ENCODE measurements around the gene TPCN1. TPM values are rescaled to one million over a fixed set of nuclear protein-coding genes. Genes with fewer than 3 reads are reported as not detected.

TPCN1 gene
- total RNA-seq, 1 donor from 2014 or later: 7.9 TPM

DNA sequence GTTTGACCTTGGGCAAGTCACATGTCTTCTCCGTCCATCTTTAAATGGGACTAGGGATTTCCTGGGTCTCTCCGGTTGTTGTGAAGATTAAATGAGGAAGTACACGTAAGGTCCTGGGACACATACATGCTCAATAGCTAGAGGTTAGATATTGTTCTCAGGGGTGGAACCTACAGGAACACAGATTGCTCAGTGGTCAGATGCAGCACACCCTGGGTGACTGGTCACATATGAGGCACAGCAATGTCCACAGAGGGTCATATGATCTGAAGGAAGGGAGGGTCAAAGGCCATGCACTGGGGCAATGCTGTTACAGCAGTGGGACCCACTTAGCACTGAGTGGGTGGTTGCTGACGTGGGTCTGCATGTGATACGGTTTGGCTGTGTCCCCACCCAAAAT lies 125.1 kb downstream of the TPCN1 start:
- no peak for TF ChIP-seq CTCF (IDR thresholded peaks at IDR 0.05; ENCODE audit: partially characterized antibody, unreplicated experiment)
- no peak overlapping the region for H3K4me3 Mint-ChIP-seq (ENCODE audit: unreplicated experiment)
- no peaks in the 10 kb centered on the region for H3K27me3 Mint-ChIP-seq (ENCODE audit: unreplicated experiment)
- no peak for DNase-seq
- no peaks in the 10 kb centered on the region for H3K9me3 Mint-ChIP-seq (ENCODE audit: unreplicated experiment)
- H3K27ac Mint-ChIP-seq (ENCODE audit: unreplicated experiment): no peak overlapping the region
- H3K4me1 Mint-ChIP-seq (ENCODE audit: low read depth, unreplicated experiment): peaks cover 2% of the 10 kb centered on the region
- no peaks in the 10 kb centered on the region for H3K36me3 Mint-ChIP-seq (ENCODE audit: unreplicated experiment)

GRCh38 chr12:113347107-113347506 lies 125.8 kb downstream of the TPCN1 start:
- Mint-ChIP-seq H3K27me3 (ENCODE audit: unreplicated experiment) (no peaks in the 10 kb centered on the region), H3K9me3 (ENCODE audit: unreplicated experiment) (peaks cover 2% of the 10 kb centered on the region), H3K4me1 (ENCODE audit: low read depth, unreplicated experiment) (peaks cover 2% of the 10 kb centered on the region), H3K4me3 (ENCODE audit: unreplicated experiment) (no peak overlapping the region), H3K36me3 (ENCODE audit: unreplicated experiment) (no peaks in the 10 kb centered on the region), H3K27ac (ENCODE audit: unreplicated experiment) (no peak overlapping the region)
- no peak for DNase-seq
- no peak for TF ChIP-seq CTCF (IDR thresholded peaks at IDR 0.05; ENCODE audit: partially characterized antibody, unreplicated experiment)

- no peak overlapping the region for H3K27ac Mint-ChIP-seq (ENCODE audit: unreplicated experiment)
- no peak for DNase-seq
- TF ChIP-seq CTCF (IDR thresholded peaks at IDR 0.05; ENCODE audit: partially characterized antibody, unreplicated experiment): no peak
- no peaks in the 10 kb centered on the region for H3K27me3 Mint-ChIP-seq (ENCODE audit: unreplicated experiment)
- H3K4me3 Mint-ChIP-seq (ENCODE audit: unreplicated experiment): no peak overlapping the region
- H3K9me3 Mint-ChIP-seq (ENCODE audit: unreplicated experiment): peaks cover 2% of the 10 kb centered on the region
- peaks cover 2% of the 10 kb centered on the region for H3K4me1 Mint-ChIP-seq (ENCODE audit: low read depth, unreplicated experiment)
- no peaks in the 10 kb centered on the region for H3K36me3 Mint-ChIP-seq (ENCODE audit: unreplicated experiment)
These were observed 126.6 kb downstream of the TPCN1 start for GRCh38 chr12:113347892-113348291.

Small RNAs within 50 kb of the gene (microRNA-seq; reads per million reads assigned to microRNA genes)
- 0.55 reads per million for gene MIR6762 (ENCODE audit: unreplicated experiment)

Other genes with a start within 250 kb of the TPCN1 start
- gene OAS2, start 242.9 kb upstream of the TPCN1 start, total RNA-seq (ENCODE audit: unreplicated experiment): not detected
- 4.3 TPM for gene DTX1, start 164.7 kb upstream of the TPCN1 start, total RNA-seq (ENCODE audit: unreplicated experiment)
- not detected for gene RASAL1, start 85.7 kb upstream of the TPCN1 start, total RNA-seq (ENCODE audit: unreplicated experiment)
- not detected for gene CFAP73, start 71.7 kb upstream of the TPCN1 start, total RNA-seq (ENCODE audit: unreplicated experiment)
- gene DDX54, start 36.0 kb upstream of the TPCN1 start, total RNA-seq (ENCODE audit: unreplicated experiment): 16.9 TPM
- gene RITA1, start 35.7 kb upstream of the TPCN1 start, total RNA-seq (ENCODE audit: unreplicated experiment): 6.7 TPM
- gene SLC8B1, start 113.6 kb downstream of the TPCN1 start, total RNA-seq (ENCODE audit: unreplicated experiment): 27.9 TPM
- 85.7 TPM for gene PLBD2, start 137.1 kb downstream of the TPCN1 start, total RNA-seq (ENCODE audit: unreplicated experiment)
- not detected for gene SDS, start 182.4 kb downstream of the TPCN1 start, total RNA-seq (ENCODE audit: unreplicated experiment)
- gene SDSL, start 200.9 kb downstream of the TPCN1 start, total RNA-seq (ENCODE audit: unreplicated experiment): 0.74 TPM